Kidney (tissue), 14 donors: ENCODE measurements around the gene SLC25A13. TPM values are rescaled to one million over a fixed set of nuclear protein-coding genes. Genes with fewer than 3 reads are reported as not detected.
A peak's percentile ranks its signal among the peaks of the same experiment; 100 is the strongest.

Experiments used
- DNase-seq, 5 donors: peaks; one replicate each; pipeline ENCODE4 v3.0.0-alpha.2; 2013 to 2020
- FAIRE-seq: peaks from 2 replicates; lab custom pipeline; 2012; peaks lifted over from hg19 to GRCh38; lab: Jason Lieb, UNC
- H3K27ac ChIP-seq, 2 donors: one replicate each; pipeline ENCODE4 v1.7.0; 2013; ENCODE audit warnings: low read depth in 2 of 2, low read length in 2 of 2, inconsistent platforms in 1 of 2
- H3K27me3 ChIP-seq: one replicate; pipeline ENCODE4 v1.7.1; 2013; ENCODE audit warnings: low read length, inconsistent platforms; ENCODE audit not compliant: control insufficient read depth, insufficient read depth
- H3K36me3 ChIP-seq, 3 donors: one replicate each; pipeline versions ENCODE4 v1.7.0 to v1.7.1; 2013; ENCODE audit warnings: low read length in 3 of 3, control low read depth in 1 of 3, inconsistent platforms in 1 of 3; ENCODE audit not compliant: insufficient read depth in 3 of 3, control insufficient read depth in 2 of 3
- H3K4me1 ChIP-seq, 3 donors: one replicate each; pipeline versions ENCODE4 v1.7.0 to v1.7.1; 2013; ENCODE audit warnings: low read length in 3 of 3, inconsistent platforms in 1 of 3, low read depth in 1 of 3; ENCODE audit not compliant: control insufficient read depth in 2 of 3, insufficient read depth in 2 of 3
- H3K4me3 ChIP-seq, 3 donors: one replicate each; pipeline versions ENCODE4 v1.7.0 to v1.8.1; 2013; ENCODE audit warnings: low read length in 3 of 3, control low read depth in 1 of 3, inconsistent platforms in 1 of 3
- H3K9ac ChIP-seq, 3 donors: one replicate each; pipeline versions ENCODE4 v1.7.0 to v1.7.1; 2013; ENCODE audit warnings: low read length in 3 of 3, control low read depth in 1 of 3, inconsistent platforms in 1 of 3
- H3K9me3 ChIP-seq, 3 donors: one replicate each; pipeline versions ENCODE4 v1.7.0 to v1.7.1; 2013; ENCODE audit warnings: low read length in 3 of 3, control low read depth in 1 of 3, inconsistent platforms in 1 of 3; ENCODE audit not compliant: control insufficient read depth in 2 of 3, insufficient read depth in 1 of 3
- intact Hi-C: fragments of 100-400 bp; cut with DNase I; formaldehyde crosslinking; loops from one replicate; pipeline ENCODE4 v1.11.1; 2022
- polyA plus RNA-seq: library from polyadenylated mRNA; stranded (reverse); fragments of 350-450 nt; fragmentation: Illumina TruSeq; extraction: RNeasy Lipid Tissue Mini Kit (QIAGEN cat#74804); gene quantifications from one replicate; pipeline ENCODE4 v1.2.3, GENCODE V29; 2014; ENCODE audit warnings: low read depth, low replicate concordance; ENCODE audit not compliant: insufficient read depth
- total RNA-seq: library from RNA; stranded (reverse); fragmentation: NEBNext Ultra II Directional; extraction: Animal tissue kit (Norgen Biotek cat#: 25700); gene quantifications from one replicate; pipeline ENCODE4 v1.2.1, GENCODE V29; 2021
- TF ChIP-seq, protein P1 (sequence below): IDR thresholded peaks from 3 replicates; pipeline ENCODE4 v1.5.1; 2012; ENCODE audit warnings: mild to moderate bottlenecking, moderate library complexity, borderline replicate concordance; ENCODE audit not compliant: insufficient read depth; ENCODE audit errors: extremely low read depth
- donor health status: control.
- donor health status: control.
- donor health status: control.
- donor health status: control.
- donor health status: control.
- donor health status: DM: yes; HTN: yes; CAD: no.
- donor health status: Normal renal cell carcinoma (clear cell type).

SLC25A13 gene
- total and polyA plus RNA-seq, 2 donors from 2014 or later = 23.9 to 32.1 TPM

DNA sequence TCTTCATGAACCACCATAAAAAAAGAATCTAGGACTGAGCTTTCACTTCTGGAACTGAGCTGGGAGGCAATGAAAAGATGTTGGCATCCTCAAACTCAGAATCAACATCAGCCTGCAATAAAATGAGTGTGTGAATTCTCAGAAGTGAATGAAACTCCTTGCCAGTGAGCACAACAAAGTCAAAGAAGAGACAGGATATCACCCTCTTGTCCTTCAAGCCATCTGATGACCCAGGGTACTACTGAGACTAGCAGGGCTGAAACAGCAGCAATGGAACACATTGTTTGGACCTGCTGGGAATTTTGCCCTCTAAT is 13.0 kb downstream of the SLC25A13 start:
- DNase-seq (no peak), FAIRE-seq (no peak)
- H3K9ac ChIP-seq = no peak overlapping the region
- no peak overlapping the region for H3K27ac ChIP-seq
- TF ChIP-seq, protein P1, sequence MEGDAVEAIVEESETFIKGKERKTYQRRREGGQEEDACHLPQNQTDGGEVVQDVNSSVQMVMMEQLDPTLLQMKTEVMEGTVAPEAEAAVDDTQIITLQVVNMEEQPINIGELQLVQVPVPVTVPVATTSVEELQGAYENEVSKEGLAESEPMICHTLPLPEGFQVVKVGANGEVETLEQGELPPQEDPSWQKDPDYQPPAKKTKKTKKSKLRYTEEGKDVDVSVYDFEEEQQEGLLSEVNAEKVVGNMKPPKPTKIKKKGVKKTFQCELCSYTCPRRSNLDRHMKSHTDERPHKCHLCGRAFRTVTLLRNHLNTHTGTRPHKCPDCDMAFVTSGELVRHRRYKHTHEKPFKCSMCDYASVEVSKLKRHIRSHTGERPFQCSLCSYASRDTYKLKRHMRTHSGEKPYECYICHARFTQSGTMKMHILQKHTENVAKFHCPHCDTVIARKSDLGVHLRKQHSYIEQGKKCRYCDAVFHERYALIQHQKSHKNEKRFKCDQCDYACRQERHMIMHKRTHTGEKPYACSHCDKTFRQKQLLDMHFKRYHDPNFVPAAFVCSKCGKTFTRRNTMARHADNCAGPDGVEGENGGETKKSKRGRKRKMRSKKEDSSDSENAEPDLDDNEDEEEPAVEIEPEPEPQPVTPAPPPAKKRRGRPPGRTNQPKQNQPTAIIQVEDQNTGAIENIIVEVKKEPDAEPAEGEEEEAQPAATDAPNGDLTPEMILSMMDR = no peak
- peaks cover 0 to 36% (median 12%) of the 10 kb centered on the region in 3 donors for H3K4me1 ChIP-seq
- no peaks in the 10 kb centered on the region for H3K9me3 ChIP-seq
- no peaks in the 10 kb centered on the region for H3K36me3 ChIP-seq
- no peaks in the 10 kb centered on the region for H3K27me3 ChIP-seq
- intact Hi-C loops = no loop called here
- no peak overlapping the region for H3K4me3 ChIP-seq

DNA sequence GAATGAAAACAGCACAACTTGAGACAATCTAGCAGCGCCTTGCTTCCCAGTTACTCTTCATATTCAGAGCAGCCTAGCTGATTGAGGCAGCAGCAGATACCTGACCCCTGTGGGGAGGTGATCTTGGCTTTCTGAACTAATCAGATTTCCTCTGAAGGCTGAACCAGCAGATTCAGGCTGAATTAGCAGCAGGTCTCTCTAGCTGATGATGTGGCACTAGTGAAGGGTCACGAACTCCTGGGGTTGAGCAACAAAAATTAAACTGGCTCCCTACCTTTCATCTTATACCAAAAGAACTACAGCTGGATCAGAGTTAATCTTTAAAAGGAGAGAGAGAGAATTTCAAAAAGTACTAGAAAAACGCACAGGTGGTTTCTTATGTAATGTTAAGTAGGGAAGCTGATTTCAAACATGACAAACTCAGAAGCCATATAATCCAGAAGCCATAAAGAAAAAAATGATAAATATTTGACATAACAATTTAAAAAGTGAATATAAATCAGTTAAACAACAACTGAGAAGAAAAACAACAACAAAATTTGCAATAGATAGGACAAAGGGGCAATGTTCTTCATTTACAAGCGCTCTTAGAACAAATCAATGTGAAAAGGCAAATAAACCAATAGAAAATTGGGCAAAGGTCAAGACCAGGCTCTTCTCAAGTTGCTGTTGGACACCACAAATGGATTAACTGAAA is 13.5 kb downstream of the SLC25A13 start:
- TF ChIP-seq, protein P1 = no peak
- Histone ChIP-seq H3K36me3 (no peaks in the 10 kb centered on the region), H3K4me1 (peaks cover 0 to 36% (median 12%) of the 10 kb centered on the region in 3 donors), H3K27ac (no peak overlapping the region), H3K27me3 (no peaks in the 10 kb centered on the region), H3K4me3 (no peak overlapping the region), H3K9me3 (no peaks in the 10 kb centered on the region), H3K9ac (no peak overlapping the region)
- DNase-seq (peak in 2 of 5 donors; percentile 9 to 16), FAIRE-seq (no peak)
- intact Hi-C loops = no loop called here

DNA sequence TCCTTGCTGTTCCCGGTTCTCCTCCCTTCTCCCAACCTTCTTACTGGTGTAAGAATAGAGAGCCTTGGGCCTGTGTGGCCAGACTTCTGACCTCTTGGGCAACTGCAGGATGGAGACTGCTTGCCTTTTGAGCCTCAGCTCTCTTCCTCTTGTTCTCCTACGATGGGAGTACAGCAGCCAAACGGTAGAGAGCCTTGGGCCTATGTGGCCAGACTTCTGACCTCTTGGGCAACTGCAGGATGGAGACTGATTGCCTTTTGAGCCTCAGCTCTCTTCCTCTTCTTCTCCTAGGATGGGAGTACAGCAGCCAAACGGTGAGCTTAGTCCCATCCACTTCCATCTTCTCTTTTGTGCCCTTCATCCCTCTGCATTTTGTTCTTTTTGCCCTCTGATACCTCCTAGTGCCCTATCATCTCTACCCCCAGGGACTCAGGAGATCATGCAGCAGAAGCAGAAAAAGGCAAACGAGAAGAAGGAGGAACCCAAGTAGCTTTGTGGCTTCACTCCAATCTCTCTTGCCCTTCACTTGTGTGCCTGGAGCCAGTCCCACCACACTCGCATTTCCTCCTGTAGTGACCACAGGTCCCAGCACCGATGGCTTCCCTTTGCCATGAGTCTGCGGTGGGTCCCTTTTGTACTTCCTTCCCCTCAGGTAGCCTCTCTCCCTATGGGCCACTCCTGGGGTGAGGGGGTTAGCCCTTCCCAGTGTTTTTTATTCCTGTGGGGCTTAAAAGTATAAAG is 15.3 kb downstream of the SLC25A13 start:
- no peak for FAIRE-seq
- H3K9me3 ChIP-seq = no peaks in the 10 kb centered on the region
- H3K4me1 ChIP-seq = peaks cover 0 to 27% (median 9%) of the 10 kb centered on the region in 3 donors
- no peaks in the 10 kb centered on the region for H3K27me3 ChIP-seq
- DNase-seq = no peak
- no peaks in the 10 kb centered on the region for H3K36me3 ChIP-seq
- intact Hi-C loops = no loop called here
- H3K9ac ChIP-seq = no peak overlapping the region
- TF ChIP-seq, protein P1 = no peak
- H3K4me3 ChIP-seq = no peak overlapping the region
- no peak overlapping the region for H3K27ac ChIP-seq
